T-helper 2 cell treated with Interferon-gamma antibody and Interleukin-4, amounts not matched to agents 100 ng/mL and 5 ng/mL, for 36 hours (primary cell): ENCODE measurements around the gene PHLPP1. TPM values are rescaled to one million over a fixed set of nuclear protein-coding genes. Genes with fewer than 3 reads are reported as not detected.

Experiments used
- total RNA-seq: library from RNA; stranded (reverse); gene quantifications from 2 replicates; pipeline ENCODE4 v1.2.3, GENCODE V29; 2022

The PHLPP1 gene
- total RNA-seq, 1 donor from 2014 or later: 12.7 TPM

Other genes starting within 250 kb of the PHLPP1 start
- gene ZCCHC2, start 192.5 kb upstream of the PHLPP1 start, total RNA-seq: 43.0 and 43.4 TPM in 2 replicates